Panc1 (cell line): ENCODE measurements around the gene ASMTL. TPM values are rescaled to one million over a fixed set of nuclear protein-coding genes. Genes with fewer than 3 reads are reported as not detected.

Source experiments
- ATAC-seq: fragments of 200-7000 bp; cut with Tn5 transposase; 2 replicates; pipeline ENCODE4 v1.9.1; 2020; ENCODE audit warnings: mild to moderate bottlenecking, moderate library complexity
- BruUV-seq: library from RNA; stranded (reverse); fragments of 400-500 nt; replicated peaks from 2 replicates; lab custom pipeline; 2021; lab: Mats Ljungman, UMichigan
- CTCF ChIA-PET: fragments of 300-600 bp; sonication (Branson Sonifier 250); formaldehyde crosslinking; loops from one replicate; lab custom pipeline; 2022; ENCODE audit warnings: antibody characterized with exemption; lab: Charles Lee
- POLR2A ChIA-PET: fragments of 300-600 bp; sonication (Branson Sonifier 250); formaldehyde crosslinking; loops from one replicate; lab custom pipeline; 2022; ENCODE audit warnings: antibody characterized with exemption; lab: Charles Lee
- DNase-seq: peaks from one replicate; pipeline ENCODE4 v3.0.0-alpha.2; 2010; ENCODE audit warnings: low read depth, low spot score
- H3K27ac ChIP-seq: 2 replicates; pipeline ENCODE4 v1.5.1; 2011; ENCODE audit warnings: mild to moderate bottlenecking, low read length, inconsistent platforms
- H3K27me3 ChIP-seq: fragments of 200-500 bp; sonication (Bioruptor generic); 2 replicates; pipeline ENCODE4 v1.6.0; 2014; ENCODE audit warnings: low read length, inconsistent platforms; ENCODE audit not compliant: control insufficient read depth, insufficient read depth
- H3K36me3 ChIP-seq: fragments of 200-500 bp; sonication (Bioruptor generic); 2 replicates; pipeline ENCODE4 v1.5.1; 2014; ENCODE audit warnings: inconsistent platforms, mild to moderate bottlenecking, low read length, moderate library complexity; ENCODE audit not compliant: control insufficient read depth, insufficient read depth
- H3K4me1 ChIP-seq: 2 replicates; pipeline ENCODE4 v1.5.1; 2011; ENCODE audit warnings: inconsistent platforms, mild to moderate bottlenecking, low read length, moderate library complexity; ENCODE audit not compliant: control insufficient read depth, insufficient read depth
- H3K4me3 ChIP-seq, 2 experiments: 2 replicates each; pipeline ENCODE4 v1.5.1; 2011 to 2012; ENCODE audit warnings: low read depth in 2 of 2, low read length in 2 of 2, mild to moderate bottlenecking in 2 of 2, inconsistent platforms in 1 of 2, moderate library complexity in 1 of 2
- H3K9me3 ChIP-seq: fragments of 200-500 bp; sonication (Bioruptor generic); 2 replicates; pipeline ENCODE4 v1.5.1; 2014; ENCODE audit warnings: low read depth, mild to moderate bottlenecking, inconsistent platforms, low read length, moderate library complexity; ENCODE audit not compliant: control insufficient read depth, insufficient read depth
- POLR2AphosphoS5 ChIP-seq: IDR thresholded peaks from 2 replicates; pipeline ENCODE4 v1.6.1; 2012; ENCODE audit warnings: mild to moderate bottlenecking, low read depth, low read length, moderate library complexity
- SIN3A ChIP-seq: IDR thresholded peaks from 2 replicates; pipeline ENCODE4 v1.6.1; 2012; ENCODE audit warnings: low read depth, mild to moderate bottlenecking, low read length, moderate library complexity, borderline replicate concordance; ENCODE audit not compliant: insufficient read depth
- TCF7L2 ChIP-seq: IDR thresholded peaks from 2 replicates; pipeline ENCODE4 v1.6.1; 2011; ENCODE audit warnings: mild to moderate bottlenecking, low read depth, low read length, inconsistent platforms
- in situ Hi-C: cut with HindIII; loops from 2 replicates; pipeline ENCODE4 v1.10.0; 2016; ENCODE audit warnings: low sequenced_read_pairs, low pct_unique_long_range_greater_than_20kb
- intact Hi-C: fragments of 100-400 bp; cut with micrococcal nuclease; formaldehyde crosslinking; loops from one replicate; pipeline ENCODE4 v1.10.0; 2022; ENCODE audit not compliant: unreplicated experiment
- total RNA-seq: library from RNA; stranded (reverse); gene quantifications from one replicate; pipeline ENCODE4 v1.2.1, GENCODE V29; 2021; ENCODE audit not compliant: unreplicated experiment
- TF ChIP-seq, protein P1 (sequence below), 2 experiments: IDR thresholded peaks; 2 replicates each; pipeline ENCODE4 v1.6.1; 2011 to 2012; ENCODE audit warnings: low read depth in 2 of 2, control low read depth in 1 of 2, low read length in 1 of 2, mild to moderate bottlenecking in 1 of 2, moderate library complexity in 1 of 2; ENCODE audit not compliant: insufficient read depth in 1 of 2
- TF ChIP-seq, protein P2 (sequence below): fragments of 450-650 bp; IDR thresholded peaks from 2 replicates; pipeline ENCODE4 v1.5.1; 2017; ENCODE audit warnings: mild to moderate bottlenecking

ASMTL gene
- total RNA-seq, 1 experiment from 2014 or later = 16.5 TPM

DNA sequence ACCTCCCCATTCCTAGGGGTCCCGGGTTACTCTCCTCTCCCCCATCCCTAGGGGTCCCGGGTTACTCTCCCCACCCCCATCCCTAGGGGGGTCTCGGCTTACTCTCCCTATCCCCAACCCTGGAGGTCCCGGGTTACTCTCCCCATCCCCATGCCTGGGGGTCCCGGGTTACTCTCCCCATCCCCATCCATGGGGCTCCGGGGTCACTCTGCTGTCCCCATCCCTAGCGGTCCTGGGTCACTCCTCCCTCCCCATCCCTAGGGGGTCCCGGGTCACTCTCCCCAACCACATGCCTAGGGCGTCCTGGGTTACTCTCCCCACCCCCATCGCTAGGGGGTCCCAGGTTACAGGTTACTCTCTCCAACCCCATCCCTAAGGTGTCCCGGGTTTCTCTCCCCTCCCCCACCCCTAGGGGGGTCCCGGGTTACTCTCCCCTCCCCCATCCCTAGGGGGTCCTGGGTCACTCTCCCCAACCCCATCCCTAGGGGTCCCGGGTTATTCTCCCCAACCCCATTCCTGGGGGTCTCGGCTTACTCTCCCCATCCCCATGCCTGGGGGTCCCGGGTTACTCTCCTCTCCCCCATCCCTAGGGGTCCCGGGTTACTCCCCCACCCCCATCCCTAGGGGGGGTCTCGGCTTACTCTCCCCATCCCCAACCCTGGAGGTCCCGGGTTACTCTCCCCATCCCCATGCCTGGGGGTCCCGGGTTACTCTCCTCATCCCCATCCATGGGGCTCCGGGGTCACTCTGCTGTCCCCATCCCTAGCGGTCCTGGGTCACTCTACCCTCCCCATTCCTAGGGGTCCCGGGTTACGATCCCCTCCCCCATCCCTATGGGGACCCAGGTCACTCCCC, 821 bp downstream of the ASMTL start:
- ChIA-PET POLR2A (no interaction called here), CTCF (no interaction called here)
- intact Hi-C loops (loop anchor here (10.0 kb wide), 1 partner anchor 133 kb away; no protein-coding TSS in a partner anchor), in situ Hi-C loops (no loop called here)
- Histone ChIP-seq H3K4me3 (peak overlapping the region; percentile 57 to 59), H3K27ac (no peak overlapping the region), H3K4me1 (no peaks in the 10 kb centered on the region), H3K9me3 (no peaks in the 10 kb centered on the region), H3K36me3 (no peaks in the 10 kb centered on the region), H3K27me3 (no peaks in the 10 kb centered on the region)
- TF ChIP-seq POLR2AphosphoS5 = no peak
- TF ChIP-seq, protein P1, sequence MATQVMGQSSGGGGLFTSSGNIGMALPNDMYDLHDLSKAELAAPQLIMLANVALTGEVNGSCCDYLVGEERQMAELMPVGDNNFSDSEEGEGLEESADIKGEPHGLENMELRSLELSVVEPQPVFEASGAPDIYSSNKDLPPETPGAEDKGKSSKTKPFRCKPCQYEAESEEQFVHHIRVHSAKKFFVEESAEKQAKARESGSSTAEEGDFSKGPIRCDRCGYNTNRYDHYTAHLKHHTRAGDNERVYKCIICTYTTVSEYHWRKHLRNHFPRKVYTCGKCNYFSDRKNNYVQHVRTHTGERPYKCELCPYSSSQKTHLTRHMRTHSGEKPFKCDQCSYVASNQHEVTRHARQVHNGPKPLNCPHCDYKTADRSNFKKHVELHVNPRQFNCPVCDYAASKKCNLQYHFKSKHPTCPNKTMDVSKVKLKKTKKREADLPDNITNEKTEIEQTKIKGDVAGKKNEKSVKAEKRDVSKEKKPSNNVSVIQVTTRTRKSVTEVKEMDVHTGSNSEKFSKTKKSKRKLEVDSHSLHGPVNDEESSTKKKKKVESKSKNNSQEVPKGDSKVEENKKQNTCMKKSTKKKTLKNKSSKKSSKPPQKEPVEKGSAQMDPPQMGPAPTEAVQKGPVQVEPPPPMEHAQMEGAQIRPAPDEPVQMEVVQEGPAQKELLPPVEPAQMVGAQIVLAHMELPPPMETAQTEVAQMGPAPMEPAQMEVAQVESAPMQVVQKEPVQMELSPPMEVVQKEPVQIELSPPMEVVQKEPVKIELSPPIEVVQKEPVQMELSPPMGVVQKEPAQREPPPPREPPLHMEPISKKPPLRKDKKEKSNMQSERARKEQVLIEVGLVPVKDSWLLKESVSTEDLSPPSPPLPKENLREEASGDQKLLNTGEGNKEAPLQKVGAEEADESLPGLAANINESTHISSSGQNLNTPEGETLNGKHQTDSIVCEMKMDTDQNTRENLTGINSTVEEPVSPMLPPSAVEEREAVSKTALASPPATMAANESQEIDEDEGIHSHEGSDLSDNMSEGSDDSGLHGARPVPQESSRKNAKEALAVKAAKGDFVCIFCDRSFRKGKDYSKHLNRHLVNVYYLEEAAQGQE (IDR thresholded peaks at IDR 0.05; ENCODE audit: insufficient read depth in 1 of 2, low read depth in 2 of 2, low read length in 1 of 2) = no peak
- no peak for TF ChIP-seq TCF7L2
- TF ChIP-seq, protein P2, sequence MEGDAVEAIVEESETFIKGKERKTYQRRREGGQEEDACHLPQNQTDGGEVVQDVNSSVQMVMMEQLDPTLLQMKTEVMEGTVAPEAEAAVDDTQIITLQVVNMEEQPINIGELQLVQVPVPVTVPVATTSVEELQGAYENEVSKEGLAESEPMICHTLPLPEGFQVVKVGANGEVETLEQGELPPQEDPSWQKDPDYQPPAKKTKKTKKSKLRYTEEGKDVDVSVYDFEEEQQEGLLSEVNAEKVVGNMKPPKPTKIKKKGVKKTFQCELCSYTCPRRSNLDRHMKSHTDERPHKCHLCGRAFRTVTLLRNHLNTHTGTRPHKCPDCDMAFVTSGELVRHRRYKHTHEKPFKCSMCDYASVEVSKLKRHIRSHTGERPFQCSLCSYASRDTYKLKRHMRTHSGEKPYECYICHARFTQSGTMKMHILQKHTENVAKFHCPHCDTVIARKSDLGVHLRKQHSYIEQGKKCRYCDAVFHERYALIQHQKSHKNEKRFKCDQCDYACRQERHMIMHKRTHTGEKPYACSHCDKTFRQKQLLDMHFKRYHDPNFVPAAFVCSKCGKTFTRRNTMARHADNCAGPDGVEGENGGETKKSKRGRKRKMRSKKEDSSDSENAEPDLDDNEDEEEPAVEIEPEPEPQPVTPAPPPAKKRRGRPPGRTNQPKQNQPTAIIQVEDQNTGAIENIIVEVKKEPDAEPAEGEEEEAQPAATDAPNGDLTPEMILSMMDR = no peak
- TF ChIP-seq SIN3A = no peak
- no peak for ATAC-seq
- no peak for DNase-seq
- no TSS peak for BruUV-seq

DNA sequence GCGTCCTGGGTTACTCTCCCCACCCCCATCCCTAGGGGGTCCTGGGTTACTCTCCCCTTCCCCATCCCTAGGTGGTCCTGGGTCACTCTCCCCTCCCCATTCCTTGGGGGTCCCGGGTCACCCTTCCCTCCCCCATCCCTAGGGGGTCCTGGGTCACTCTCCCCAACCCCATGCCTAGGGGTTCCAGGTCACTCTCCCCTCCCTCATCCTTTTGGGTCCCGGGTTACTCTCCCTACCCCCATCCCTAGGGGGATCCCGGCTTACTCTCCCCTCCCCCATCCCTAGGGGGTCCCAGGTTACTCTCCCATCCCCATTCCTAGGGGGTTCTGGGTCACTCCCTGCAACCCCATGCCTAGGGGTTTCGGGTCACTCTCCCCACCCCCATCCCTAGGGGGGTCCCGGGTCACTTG, 1.5 kb downstream of the ASMTL start:
- Histone ChIP-seq H3K36me3 (no peaks in the 10 kb centered on the region), H3K27ac (no peak overlapping the region), H3K9me3 (no peaks in the 10 kb centered on the region), H3K27me3 (no peaks in the 10 kb centered on the region), H3K4me1 (no peaks in the 10 kb centered on the region), H3K4me3 (peak overlapping the region in 1 of 2 experiments; percentile 57; a peak in 3 of 4 replicates)
- in situ Hi-C loops (no loop called here), intact Hi-C loops (loop anchor here (10.0 kb wide), 1 partner anchor 134 kb away; no protein-coding TSS in a partner anchor)
- ChIA-PET CTCF (no interaction called here), POLR2A (no interaction called here)
- TF ChIP-seq, protein P1 (IDR thresholded peaks at IDR 0.05; ENCODE audit: insufficient read depth in 1 of 2, low read depth in 2 of 2, low read length in 1 of 2) = no peak
- TF ChIP-seq, protein P2 = no peak
- TF ChIP-seq TCF7L2 = no peak
- DNase-seq (no peak), ATAC-seq (no peak)
- BruUV-seq = no TSS peak
